Neuronal stem cell (in vitro differentiated cells): ENCODE measurements around the gene PGAP6.

Experiments
- DNase-seq: peaks from one replicate; pipeline ENCODE4 v3.0.0-alpha.2; 2013; ENCODE audit warnings: low spot score
- H2AFZ ChIP-seq: one replicate; pipeline ENCODE4 v1.6.1; 2013; ENCODE audit warnings: mild to moderate bottlenecking, low read length, inconsistent platforms
- H2AK5ac ChIP-seq: 2 replicates; pipeline ENCODE4 v1.6.1; 2013; ENCODE audit warnings: low read depth, mild to moderate bottlenecking, inconsistent platforms, low read length, moderate library complexity, mixed read lengths
- H2BK120ac ChIP-seq: 2 replicates; pipeline ENCODE4 v1.6.1; 2013; ENCODE audit warnings: low read depth, mild to moderate bottlenecking, inconsistent platforms, low read length, moderate library complexity, mixed read lengths
- H2BK12ac ChIP-seq: one replicate; pipeline ENCODE4 v1.6.1; 2013; ENCODE audit warnings: low read length, inconsistent platforms
- H2BK15ac ChIP-seq: 2 replicates; pipeline ENCODE4 v1.6.1; 2013; ENCODE audit warnings: mild to moderate bottlenecking, low read length, inconsistent platforms, mixed read lengths
- H2BK5ac ChIP-seq: one replicate; pipeline ENCODE4 v1.6.1; 2013; ENCODE audit warnings: inconsistent platforms, mild to moderate bottlenecking, low read length, moderate library complexity
- H3K14ac ChIP-seq: one replicate; pipeline ENCODE4 v1.6.1; 2013; ENCODE audit warnings: low read length, inconsistent platforms
- H3K18ac ChIP-seq: 2 replicates; pipeline ENCODE4 v1.6.1; 2013; ENCODE audit warnings: low read length, inconsistent platforms
- H3K23ac ChIP-seq: 2 replicates; pipeline ENCODE4 v1.6.1; 2013; ENCODE audit warnings: low read depth, mild to moderate bottlenecking, mixed read lengths, low read length, inconsistent platforms; ENCODE audit not compliant: poor library complexity
- H3K27ac ChIP-seq: replicated peaks from 3 replicates; pipeline ENCODE4 v1.5.1; 2013; ENCODE audit warnings: low read length, inconsistent platforms
- H3K27me3 ChIP-seq, 3 experiments: 2 replicates each; pipeline ENCODE4 v1.6.1; 2013; ENCODE audit warnings: low read length in 3 of 3, mild to moderate bottlenecking in 2 of 3, inconsistent platforms in 1 of 3, low read depth in 1 of 3, mixed read lengths in 1 of 3, moderate library complexity in 1 of 3; ENCODE audit not compliant: control insufficient read depth in 3 of 3, insufficient read depth in 3 of 3
- H3K36me3 ChIP-seq, 2 donors: replicated peaks in 1 of 2; 2 replicates each; pipeline ENCODE4 v1.6.1; 2013; ENCODE audit warnings: low read length in 2 of 2; ENCODE audit not compliant: control insufficient read depth in 2 of 2, insufficient read depth in 2 of 2
- H3K4ac ChIP-seq: 2 replicates; pipeline ENCODE4 v1.6.1; 2013; ENCODE audit warnings: inconsistent platforms, mild to moderate bottlenecking, low read length, moderate library complexity
- H3K4me1 ChIP-seq, 2 donors: 1 replicate in 1 of 2; 2 replicates in 1 of 2; pipeline ENCODE4 v1.6.1; 2013; ENCODE audit warnings: low read length in 2 of 2, low read depth in 1 of 2; ENCODE audit not compliant: control insufficient read depth in 2 of 2, insufficient read depth in 1 of 2
- H3K4me2 ChIP-seq: one replicate; pipeline ENCODE4 v1.6.1; 2013; ENCODE audit warnings: mild to moderate bottlenecking, low read length, inconsistent platforms; ENCODE audit not compliant: insufficient read depth, poor library complexity, severe bottlenecking
- H3K4me3 ChIP-seq, 2 donors: 2 replicates each; pipeline ENCODE4 v1.5.1; 2013; ENCODE audit warnings: low read length in 2 of 2, mild to moderate bottlenecking in 2 of 2, inconsistent platforms in 1 of 2, moderate library complexity in 1 of 2
- H3K79me1 ChIP-seq: one replicate; pipeline ENCODE4 v1.6.1; 2013; ENCODE audit warnings: low read depth, mild to moderate bottlenecking, inconsistent platforms, low read length, moderate library complexity
- H3K9ac ChIP-seq: one replicate; pipeline ENCODE4 v1.6.1; 2013; ENCODE audit warnings: mild to moderate bottlenecking, low read depth, low read length, inconsistent platforms; ENCODE audit not compliant: poor library complexity
- H3K9me3 ChIP-seq, 2 donors: replicated peaks in 1 of 2; 2 replicates each; pipeline versions ENCODE3 to v1.6.1; 2013; ENCODE audit warnings: low read length in 2 of 2, mild to moderate bottlenecking in 2 of 2, inconsistent platforms in 1 of 2, low read depth in 1 of 2, mixed read lengths in 1 of 2, moderate library complexity in 1 of 2; ENCODE audit not compliant: control insufficient read depth in 2 of 2, insufficient read depth in 1 of 2
- H4K8ac ChIP-seq: one replicate; pipeline ENCODE4 v1.6.1; 2013; ENCODE audit warnings: low read depth, mild to moderate bottlenecking, inconsistent platforms, low read length, moderate library complexity
- H4K91ac ChIP-seq: one replicate; pipeline ENCODE4 v1.6.1; 2013; ENCODE audit warnings: low read length, low read depth, mild to moderate bottlenecking, inconsistent platforms; ENCODE audit not compliant: poor library complexity
- WGBS, 2 donors: extraction: QIAGEN DNeasy Blood & Tissue Kit; methylation state at CpG; one replicate each; pipeline ENCODE4 v1.1.7; 2013; ENCODE audit warnings: missing lambda C conversion rate in 2 of 2, mixed read lengths in 1 of 2; ENCODE audit not compliant: insufficient read length in 2 of 2, insufficient replicate concordance in 1 of 2; ENCODE audit errors: extremely low coverage in 2 of 2; 5-methylcytosine and 5-hydroxymethylcytosine counted together

PGAP6 gene

GRCh38 chr16:373020-373598 is 8.7 kb downstream of the PGAP6 start:
- no peak overlapping the region for H2AK5ac ChIP-seq
- peaks cover 9% of the 10 kb centered on the region for H3K79me1 ChIP-seq
- H4K8ac ChIP-seq, result no peak overlapping the region
- no peak overlapping the region for H3K27ac ChIP-seq
- peaks cover 4 to 6% of the 10 kb centered on the region in 2 donors for H3K4me1 ChIP-seq
- H3K4ac ChIP-seq, result no peak overlapping the region
- no peak overlapping the region for H2BK12ac ChIP-seq
- H3K9ac ChIP-seq, result no peak overlapping the region
- no peaks in the 10 kb centered on the region for H3K9me3 ChIP-seq
- no peak overlapping the region for H2AFZ ChIP-seq
- WGBS, 2 donors, result no CpG with 5 or more reads among the region's 5 CpGs
- H3K14ac ChIP-seq, result no peak overlapping the region
- no peak overlapping the region for H2BK120ac ChIP-seq
- peaks cover 39 to 82% of the 10 kb centered on the region in 2 donors for H3K36me3 ChIP-seq
- no peak overlapping the region for H3K4me2 ChIP-seq
- H2BK5ac ChIP-seq, result no peak overlapping the region
- no peak overlapping the region for H4K91ac ChIP-seq
- H3K4me3 ChIP-seq, result no peak overlapping the region
- H3K23ac ChIP-seq, result no peak overlapping the region
- no peak overlapping the region for H3K18ac ChIP-seq
- no peak overlapping the region for H2BK15ac ChIP-seq
- H3K27me3 ChIP-seq, result no peaks in the 10 kb centered on the region
- DNase-seq, result no peak

GRCh38 chr16:372302-372983 is 9.3 kb downstream of the PGAP6 start:
- Histone ChIP-seq H3K14ac (no peak overlapping the region), H3K4me3 (no peak overlapping the region), H2AFZ (no peak overlapping the region), H3K4me1 (peaks cover 4 to 6% of the 10 kb centered on the region in 2 donors), H2BK120ac (no peak overlapping the region), H3K9ac (no peak overlapping the region), H2BK15ac (no peak overlapping the region), H3K27me3 (no peaks in the 10 kb centered on the region), H3K18ac (no peak overlapping the region), H3K9me3 (no peaks in the 10 kb centered on the region), H3K27ac (no peak overlapping the region), H3K36me3 (peaks cover 45 to 84% of the 10 kb centered on the region in 2 donors), H4K8ac (no peak overlapping the region), H3K4me2 (no peak overlapping the region), H3K23ac (no peak overlapping the region), H3K4ac (no peak overlapping the region), H2AK5ac (no peak overlapping the region), H3K79me1 (peaks cover 9% of the 10 kb centered on the region), H4K91ac (peak overlapping the region; percentile 72), H2BK5ac (no peak overlapping the region), H2BK12ac (no peak overlapping the region)
- no CpG with 5 or more reads among the region's 19 CpGs for WGBS, 2 donors
- no peak for DNase-seq

DNA sequence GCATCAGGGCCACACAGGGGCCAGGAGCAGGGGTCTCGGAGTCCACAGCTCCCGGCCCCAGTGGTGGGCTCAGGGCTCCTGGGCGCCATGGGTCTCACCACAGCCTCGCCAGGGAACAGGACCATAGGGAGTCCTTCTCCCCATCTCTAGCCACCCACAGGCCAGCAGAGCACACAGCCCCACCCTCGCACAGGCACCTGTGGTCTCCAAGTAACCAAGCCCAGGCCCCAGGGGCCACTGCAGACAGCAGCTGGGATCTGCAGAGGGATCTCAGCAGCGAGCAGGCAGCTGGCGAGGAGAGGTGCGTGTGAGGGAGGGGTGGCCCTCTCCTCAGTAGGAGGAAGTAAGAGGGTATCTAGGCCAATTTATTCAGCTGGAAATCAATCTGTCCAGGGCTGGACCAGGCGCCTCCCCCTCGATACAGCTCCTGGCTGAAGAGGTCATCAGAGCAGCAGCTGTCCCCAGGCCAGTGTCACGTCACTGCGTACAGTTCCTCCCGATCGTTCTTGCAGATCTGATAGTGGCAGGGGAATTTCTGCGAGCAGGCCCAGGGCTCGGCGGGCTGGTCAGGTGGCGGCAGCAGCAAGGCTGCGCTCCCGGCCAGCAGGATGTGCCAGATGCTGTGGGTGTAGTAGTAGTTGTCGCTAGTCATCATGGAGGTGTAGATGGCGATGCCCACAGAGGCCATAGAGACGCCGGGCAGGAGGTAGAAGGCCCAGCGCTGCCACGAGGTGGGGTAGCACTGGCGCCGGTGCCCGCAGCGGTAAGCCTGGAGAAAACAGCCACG is 10.1 kb downstream of the PGAP6 start:
- peaks cover 47 to 84% of the 10 kb centered on the region in 2 donors for H3K36me3 ChIP-seq

DNA sequence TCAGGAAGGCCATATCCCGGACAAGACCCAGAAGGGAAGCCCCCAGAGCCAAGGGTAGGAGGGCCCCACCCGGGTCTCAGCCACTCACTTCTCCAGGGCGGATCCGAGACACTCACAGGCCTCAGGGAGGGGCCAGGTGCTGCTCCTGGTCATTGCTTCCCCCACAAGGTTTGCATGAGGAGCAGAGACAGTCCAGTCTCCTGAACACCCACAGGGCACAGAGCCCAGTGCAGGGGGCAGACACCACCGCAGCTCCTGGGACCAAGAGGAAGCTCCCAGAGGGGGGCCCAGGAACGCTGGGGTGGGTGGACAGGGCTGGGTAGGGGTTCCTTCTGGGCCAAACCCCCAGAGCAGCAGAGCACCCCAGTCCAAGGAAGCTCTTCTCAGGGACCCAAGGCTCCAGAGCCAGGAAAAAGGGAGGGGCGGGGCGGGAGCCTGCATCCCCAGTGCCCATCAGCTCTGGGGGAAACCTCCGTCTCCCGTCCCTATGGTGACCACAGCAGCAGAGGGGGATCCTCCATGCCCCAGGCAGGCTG is 10.7 kb downstream of the PGAP6 start:
- no peak overlapping the region for H2BK120ac ChIP-seq
- H3K79me1 ChIP-seq, result peaks cover 9% of the 10 kb centered on the region
- DNase-seq, result no peak
- H3K36me3 ChIP-seq, result peaks cover 44 to 84% of the 10 kb centered on the region in 2 donors
- peak overlapping the region; percentile 15 for H2AFZ ChIP-seq
- H2BK15ac ChIP-seq, result no peak overlapping the region
- peak overlapping the region; percentile 60 for H3K9ac ChIP-seq
- no peak overlapping the region for H3K4me2 ChIP-seq
- no peak overlapping the region for H2BK12ac ChIP-seq
- H3K18ac ChIP-seq, result peak overlapping the region; percentile 76
- H3K4me1 ChIP-seq, result peaks cover 4 to 6% of the 10 kb centered on the region in 2 donors
- no peak overlapping the region for H3K27ac ChIP-seq
- H3K27me3 ChIP-seq, result no peaks in the 10 kb centered on the region
- WGBS, 2 donors, result no CpG with 5 or more reads among the region's 10 CpGs
- no peak overlapping the region for H4K91ac ChIP-seq
- H3K9me3 ChIP-seq, result no peaks in the 10 kb centered on the region
- H3K4ac ChIP-seq, result peak overlapping the region; percentile 76
- no peak overlapping the region for H3K4me3 ChIP-seq
- peak overlapping the region; percentile 82 for H2AK5ac ChIP-seq
- peak overlapping the region; percentile 73 for H3K23ac ChIP-seq
- H3K14ac ChIP-seq, result no peak overlapping the region
- H2BK5ac ChIP-seq, result no peak overlapping the region
- no peak overlapping the region for H4K8ac ChIP-seq

More for the DNA sequence above, 10.1 kb downstream of the PGAP6 start:
- no peak overlapping the region for H2AFZ ChIP-seq
- DNase-seq, result no peak
- no peak overlapping the region for H4K8ac ChIP-seq
- H3K4me2 ChIP-seq, result no peak overlapping the region
- no peak overlapping the region for H2BK12ac ChIP-seq
- H3K18ac ChIP-seq, result no peak overlapping the region
- no peak overlapping the region for H2BK15ac ChIP-seq
- no CpG with 5 or more reads among the region's 31 CpGs for WGBS, 2 donors
- H2BK120ac ChIP-seq, result no peak overlapping the region
- H3K9ac ChIP-seq, result no peak overlapping the region
- H3K79me1 ChIP-seq, result peaks cover 9% of the 10 kb centered on the region
- peak overlapping the region; percentile 82 for H2AK5ac ChIP-seq
- no peak overlapping the region for H3K4ac ChIP-seq
- no peak overlapping the region for H3K4me3 ChIP-seq
- H3K27me3 ChIP-seq, result no peaks in the 10 kb centered on the region
- no peak overlapping the region for H3K14ac ChIP-seq
- H3K23ac ChIP-seq, result no peak overlapping the region
- H2BK5ac ChIP-seq, result no peak overlapping the region
- H3K4me1 ChIP-seq, result peaks cover 4 to 6% of the 10 kb centered on the region in 2 donors
- H3K27ac ChIP-seq, result no peak overlapping the region
- peak overlapping the region; percentile 72 for H4K91ac ChIP-seq
- no peaks in the 10 kb centered on the region for H3K9me3 ChIP-seq
